CD4-positive, alpha-beta T cell treated with Interleukin-21 for 1 hour (primary cell): ENCODE data around the gene GLCE.
A peak's percentile ranks its signal among the peaks of the same experiment; 100 is the strongest.

ENCODE experiments used
- DNase-seq: peaks from one replicate; pipeline ENCODE4 v3.0.0-alpha.2; 2020

The GLCE gene

DNA sequence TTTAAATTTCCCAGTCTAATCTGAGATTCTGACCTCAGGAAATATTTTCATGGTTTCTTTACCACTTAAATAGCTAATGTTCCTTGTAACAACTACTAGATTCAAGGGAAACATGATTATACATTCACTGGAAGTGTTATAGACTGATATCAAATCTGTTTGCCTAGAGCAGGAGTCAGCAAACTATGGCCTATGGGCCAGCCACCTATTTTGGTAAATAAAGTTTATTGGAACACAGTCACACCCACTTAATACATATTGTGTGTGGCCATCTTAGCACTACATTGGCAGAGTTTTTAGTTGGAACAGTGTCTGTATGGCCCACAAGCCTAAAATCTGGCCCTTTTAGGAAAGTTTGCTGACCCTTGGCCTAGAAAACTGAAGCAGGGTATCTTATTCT is 50.1 kb downstream of the GLCE start:
- no peak for DNase-seq

- no peak for DNase-seq
Observed at GRCh38 chr15:69213786-69214185, 53.4 kb downstream of the GLCE start.

GRCh38 chr15:69215314-69216035 is 55.0 kb downstream of the GLCE start:
- no peak for DNase-seq

- no peak for DNase-seq
Observed at GRCh38 chr15:69217381-69217780, 56.9 kb downstream of the GLCE start.

GRCh38 chr15:69219690-69220089 is 59.3 kb downstream of the GLCE start:
- DNase-seq = no peak

- no peak for DNase-seq
Observed at GRCh38 chr15:69222002-69222474, 61.6 kb downstream of the GLCE start.

DNA sequence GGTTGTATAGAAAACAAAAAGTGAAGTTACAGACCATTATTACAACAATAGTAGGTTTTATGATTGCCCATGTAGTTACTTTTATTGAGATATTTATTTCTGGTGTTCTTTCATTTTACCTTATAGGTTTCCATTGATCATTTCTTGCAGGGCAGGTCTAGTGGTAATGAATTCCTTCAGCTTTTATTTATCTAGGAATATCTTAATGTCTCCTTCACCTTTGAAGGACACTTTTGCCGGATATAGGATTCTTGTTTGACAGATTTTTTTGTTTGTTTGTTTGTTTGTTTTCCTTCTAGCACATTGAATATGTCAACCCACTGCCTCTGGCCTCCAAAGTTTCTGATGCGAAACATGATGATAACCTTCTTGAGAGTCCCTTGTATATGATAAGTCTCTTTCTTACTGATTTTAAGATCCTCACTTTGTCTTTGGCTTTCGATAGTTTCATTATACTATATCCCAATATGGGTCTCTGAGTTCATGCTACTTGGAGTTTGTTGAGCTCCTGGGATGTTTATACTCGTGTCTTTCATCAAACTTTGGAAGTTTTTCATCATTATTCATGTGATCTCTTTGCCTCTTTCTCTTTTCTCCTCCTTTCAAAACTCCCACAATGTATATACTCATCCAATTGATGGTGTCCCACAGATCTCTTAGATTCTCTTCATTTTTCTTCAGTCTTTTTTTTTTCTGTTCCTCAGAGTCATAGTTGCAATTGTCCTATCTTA is 62.8 kb downstream of the GLCE start:
- DNase-seq = no peak

- no peak for DNase-seq
Observed at GRCh38 chr15:69224383-69224782, 63.9 kb downstream of the GLCE start.

GRCh38 chr15:69225355-69226022 is 65.1 kb downstream of the GLCE start:
- no peak for DNase-seq

GRCh38 chr15:69226023-69226355 is 65.6 kb downstream of the GLCE start:
- DNase-seq = no peak

GRCh38 chr15:69232144-69232543 is 71.7 kb downstream of the GLCE start:
- no peak for DNase-seq

DNA sequence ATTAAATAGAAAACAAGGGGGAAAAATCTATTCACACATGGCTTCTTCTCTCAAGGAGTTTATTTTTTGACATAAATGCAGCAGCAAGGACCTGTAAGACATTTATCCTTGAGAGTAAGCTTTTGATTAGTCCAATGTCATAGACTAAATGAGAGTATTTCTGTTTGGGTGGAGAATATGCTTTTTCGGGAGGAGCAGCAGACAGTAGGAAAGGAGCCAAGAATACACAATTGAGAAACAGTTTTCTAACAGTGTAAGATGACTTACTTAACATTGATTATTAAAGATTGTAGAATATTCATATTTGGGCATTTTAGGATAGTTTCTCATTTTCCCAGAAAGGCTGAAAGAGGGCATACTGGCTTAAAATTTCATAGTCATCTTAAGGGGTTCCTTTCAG is 72.3 kb downstream of the GLCE start:
- DNase-seq = no peak

GRCh38 chr15:69234676-69235075 is 74.2 kb downstream of the GLCE start:
- no peak for DNase-seq

DNA sequence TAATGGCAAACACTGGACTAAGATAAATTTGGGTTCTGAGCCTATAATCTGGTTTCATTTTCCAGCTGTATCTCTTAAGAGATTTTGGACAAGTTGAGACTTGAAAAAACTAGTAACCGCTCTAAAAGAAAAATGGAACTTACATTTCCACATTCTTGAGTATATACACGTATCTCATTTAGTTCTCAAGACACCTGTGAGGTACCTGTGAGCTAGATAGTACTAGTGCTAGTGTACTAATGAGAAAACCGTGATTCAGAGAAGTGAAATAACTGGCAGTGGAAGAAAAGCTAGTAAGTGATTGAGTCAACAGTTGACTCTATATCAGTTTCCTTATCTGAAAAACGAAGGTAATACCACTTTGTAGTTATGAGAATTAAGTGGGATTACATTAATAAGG is 76.1 kb downstream of the GLCE start:
- no peak for DNase-seq

- DNase-seq = no peak
Observed at GRCh38 chr15:69237718-69238117, 77.3 kb downstream of the GLCE start.

- no peak for DNase-seq
Observed at GRCh38 chr15:69244798-69245197, 84.4 kb downstream of the GLCE start.

- no peak for DNase-seq
Observed at GRCh38 chr15:69253156-69253555, 92.7 kb downstream of the GLCE start.

DNA sequence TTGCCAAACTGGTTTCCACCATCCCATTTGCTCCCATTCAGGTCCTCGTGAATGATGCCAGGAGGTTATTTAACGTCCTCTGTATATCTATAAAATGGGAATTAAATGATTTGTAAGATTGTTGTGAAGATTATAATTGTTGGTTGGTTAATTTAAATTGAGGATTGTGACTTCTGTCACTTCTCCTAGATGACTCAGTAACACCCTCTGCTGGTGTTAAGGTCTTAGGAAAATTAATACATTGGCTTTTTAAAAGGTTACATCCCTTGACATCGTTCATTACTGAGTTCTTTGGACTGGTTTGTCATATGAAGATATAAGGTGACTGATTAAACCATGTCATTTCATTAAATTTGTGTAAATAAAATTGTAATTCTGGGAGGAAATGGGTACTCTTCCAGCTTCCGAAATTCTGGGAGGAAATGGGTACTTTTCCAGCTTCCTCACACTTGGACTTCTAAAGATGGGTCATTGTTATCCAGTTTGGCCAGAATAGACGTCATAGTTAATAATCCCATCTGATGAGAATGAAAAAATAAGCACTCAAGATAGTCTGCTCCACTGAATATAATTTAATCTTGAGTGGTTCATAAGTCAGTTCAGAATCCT is 105.0 kb downstream of the GLCE start:
- DNase-seq = peak; percentile 34

DNA sequence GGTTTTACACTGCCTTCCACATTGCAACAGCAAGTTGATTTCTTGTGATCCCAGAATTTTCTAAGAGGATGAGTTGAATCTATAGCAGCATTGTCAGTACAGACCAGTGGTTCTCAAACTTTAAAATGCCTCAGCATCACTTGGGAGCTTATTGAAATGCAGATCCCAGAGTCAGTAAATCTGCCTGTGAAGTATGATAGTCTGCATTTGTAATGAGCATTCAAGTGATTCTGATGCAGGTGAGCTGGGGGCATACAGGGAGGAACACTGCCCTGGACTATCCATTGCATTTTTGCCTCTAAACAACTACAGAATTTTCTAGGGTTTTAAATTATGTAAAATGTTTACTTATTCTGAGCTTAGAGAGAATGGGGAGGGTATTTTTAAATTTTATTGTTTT is 110.8 kb downstream of the GLCE start:
- DNase-seq = no peak

GRCh38 chr15:69272139-69272538 is 111.7 kb downstream of the GLCE start:
- no peak for DNase-seq

DNA sequence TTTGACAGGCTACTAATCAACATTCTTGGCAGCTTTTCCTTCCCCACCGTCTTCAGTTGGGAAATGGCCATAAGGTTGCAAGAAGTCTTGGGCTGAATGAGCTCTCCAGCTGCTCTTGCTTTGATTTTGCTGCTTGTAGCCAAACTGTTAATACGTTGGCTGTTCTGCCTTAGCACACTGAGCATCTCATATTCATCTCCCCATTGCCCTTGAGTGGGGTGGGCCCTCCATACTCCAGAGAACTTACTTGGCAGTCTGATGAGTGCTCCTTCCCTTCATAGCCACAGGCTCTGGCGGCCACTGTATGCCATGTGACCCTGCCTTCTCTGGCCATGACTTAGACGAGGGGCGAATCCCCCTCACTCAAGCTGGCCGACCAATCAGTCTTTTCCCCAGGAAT is 112.5 kb downstream of the GLCE start:
- no peak for DNase-seq

GRCh38 chr15:69275074-69275670 is 114.7 kb downstream of the GLCE start:
- no peak for DNase-seq

- DNase-seq = no peak
Observed at GRCh38 chr15:69275933-69276560, 115.6 kb downstream of the GLCE start.
